Urinary bladder (tissue), 4 donors: ENCODE results near the gene GPR34. TPM values are rescaled to one million over a fixed set of nuclear protein-coding genes. Genes with fewer than 3 reads are reported as not detected.
"Not testable (repeated sequence)": the region's sequence is repeated elsewhere in the genome, so short reads cannot be mapped to it uniquely, and the experiment has no call there.

ENCODE experiments used
- DNase-seq: peaks from one replicate; pipeline ENCODE4 v3.0.0-alpha.2; 2015; ENCODE audit errors: extremely low spot score
- H3K27ac ChIP-seq: one replicate; pipeline ENCODE4 v1.5.1; 2013; ENCODE audit warnings: low read depth, mild to moderate bottlenecking, moderate library complexity
- H3K36me3 ChIP-seq: one replicate; pipeline ENCODE4 v1.6.1; 2013; ENCODE audit warnings: mild to moderate bottlenecking, moderate library complexity; ENCODE audit not compliant: insufficient read depth
- H3K4me1 ChIP-seq: one replicate; pipeline ENCODE4 v1.6.1; 2013; ENCODE audit warnings: mild to moderate bottlenecking, moderate library complexity; ENCODE audit not compliant: insufficient read depth
- H3K4me3 ChIP-seq: one replicate; pipeline ENCODE4 v1.5.1; 2013; ENCODE audit warnings: low read depth, low read length
- WGBS: extraction: QIAGEN DNeasy Blood & Tissue Kit; methylation state at CpG from one replicate; pipeline ENCODE4 v1.1.7; 2013; 5-methylcytosine and 5-hydroxymethylcytosine counted together
- polyA plus RNA-seq: library from polyadenylated mRNA; stranded (reverse); fragments of 200-250 nt; gene quantifications from one replicate; pipeline ENCODE4 v1.2.3, GENCODE V29; 2013
- total RNA-seq: library from RNA; depleted of rRNA; stranded (reverse); fragments of >200 nt; gene quantifications from one replicate; pipeline ENCODE4 v1.2.3, GENCODE V29; 2014
- donor health status: healthy with polysubstance abuse.
- donor health status: healthy.

GPR34 gene, protein sequence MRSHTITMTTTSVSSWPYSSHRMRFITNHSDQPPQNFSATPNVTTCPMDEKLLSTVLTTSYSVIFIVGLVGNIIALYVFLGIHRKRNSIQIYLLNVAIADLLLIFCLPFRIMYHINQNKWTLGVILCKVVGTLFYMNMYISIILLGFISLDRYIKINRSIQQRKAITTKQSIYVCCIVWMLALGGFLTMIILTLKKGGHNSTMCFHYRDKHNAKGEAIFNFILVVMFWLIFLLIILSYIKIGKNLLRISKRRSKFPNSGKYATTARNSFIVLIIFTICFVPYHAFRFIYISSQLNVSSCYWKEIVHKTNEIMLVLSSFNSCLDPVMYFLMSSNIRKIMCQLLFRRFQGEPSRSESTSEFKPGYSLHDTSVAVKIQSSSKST
- total RNA-seq (27.5 TPM), polyA plus RNA-seq (7.7 TPM)

- WGBS: 70% methylated on average over 8 of the region's 8 CpGs
Observed at GRCh38 chrX:41688835-41689234, at the start of gene GPR34. TSS of gene GPR34 (plus strand) at chrX:41688973. CDS start at chrX:41695634, 6,661 bp downstream.

DNA sequence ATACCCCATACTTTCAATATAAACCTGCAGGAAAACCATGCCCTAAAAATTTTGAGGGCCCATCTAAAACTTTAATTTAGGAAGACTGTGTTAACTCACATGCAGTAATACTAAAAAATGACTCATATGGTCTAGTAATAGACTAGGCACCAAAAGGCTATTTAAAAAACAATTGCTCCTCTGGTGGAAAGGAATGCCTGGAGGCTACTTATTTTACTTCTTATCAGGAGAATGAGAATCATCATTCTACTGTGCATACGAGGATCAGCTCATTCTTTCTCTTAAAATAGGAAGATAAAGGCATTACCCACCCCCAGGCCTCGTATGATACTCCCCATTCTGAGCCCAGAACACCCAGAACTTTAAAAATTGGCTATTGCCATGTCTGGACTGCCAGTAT, 42.6 kb upstream of the GPR34 start:
- H3K27ac ChIP-seq, H3K36me3 ChIP-seq, DNase-seq, H3K4me3 ChIP-seq, H3K4me1 ChIP-seq: not testable (repeated sequence)
- WGBS: 85% methylated on average over 2 of the region's 2 CpGs

More at GRCh38 chrX:41688835-41689234, at the start of gene GPR34:
- Histone ChIP-seq H3K4me1 (no peaks in the 10 kb centered on the region), H3K36me3 (no peaks in the 10 kb centered on the region), H3K27ac (no peak within 1 kb of the TSS), H3K4me3 (no peak within 1 kb of the TSS)
- no peak for DNase-seq

DNA sequence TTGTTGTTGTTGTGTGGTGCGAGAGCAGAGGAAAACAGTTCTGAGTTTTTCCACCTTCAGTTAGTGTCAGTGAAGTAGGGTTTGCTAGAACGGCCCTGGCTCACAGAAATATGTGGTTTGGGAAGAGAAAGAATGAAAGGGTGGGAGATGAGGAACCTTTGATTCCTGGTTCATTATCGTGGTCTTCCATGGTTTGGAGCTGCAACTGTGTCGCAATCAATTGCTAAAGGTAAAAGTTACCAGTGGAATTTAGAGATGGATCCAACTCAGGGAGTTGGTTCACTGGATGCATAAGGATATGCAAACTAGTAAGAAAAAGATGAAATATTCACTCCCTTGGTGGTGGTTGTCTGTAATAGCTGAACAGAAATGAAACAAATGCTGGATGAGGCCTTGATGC, 35.6 kb upstream of the GPR34 start:
- Histone ChIP-seq H3K36me3 (no peaks in the 10 kb centered on the region), H3K27ac (no peak overlapping the region), H3K4me1 (no peaks in the 10 kb centered on the region), H3K4me3 (no peak overlapping the region)
- no peak for DNase-seq
- WGBS: 97% methylated on average over 4 of the region's 4 CpGs

DNA sequence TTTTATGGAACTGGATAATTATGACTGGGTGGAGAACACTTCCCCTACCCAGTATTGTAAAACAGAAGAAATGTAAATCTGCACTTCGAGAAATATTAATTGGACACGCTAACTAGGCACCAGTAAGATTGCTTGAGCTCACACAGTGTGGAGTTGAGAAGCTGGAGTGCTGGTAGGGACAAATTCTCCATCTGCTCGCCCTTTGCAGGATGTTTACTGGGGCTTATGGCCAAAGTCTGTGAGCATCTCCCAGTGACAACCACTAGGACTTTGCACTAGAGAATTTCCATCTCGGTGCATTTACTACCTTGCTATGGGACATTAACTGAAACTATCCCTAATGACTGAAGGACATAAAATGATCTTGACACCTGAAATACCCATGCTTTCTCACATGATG, 33.7 kb upstream of the GPR34 start:
- no peak overlapping the region for H3K27ac ChIP-seq
- no peak overlapping the region for H3K4me3 ChIP-seq
- DNase-seq: no peak

DNA sequence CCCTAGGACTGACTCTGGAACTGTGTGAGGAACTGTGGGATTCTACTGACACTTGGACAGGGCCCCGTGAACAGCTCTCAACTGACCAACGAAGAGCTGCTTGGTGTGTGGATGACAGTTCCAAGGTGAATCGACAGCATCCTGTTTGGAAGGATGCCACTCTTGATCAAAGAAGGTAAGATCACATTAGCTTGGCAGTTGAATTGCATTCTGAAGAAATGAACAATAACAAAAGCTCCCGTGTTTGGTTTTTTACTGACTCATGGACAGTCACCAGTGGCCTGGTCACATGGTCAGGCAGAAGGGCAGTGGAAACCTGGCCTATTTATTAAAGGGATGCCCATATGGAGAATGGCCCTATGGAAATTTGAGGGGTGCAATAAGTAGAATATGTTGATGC, 33.1 kb upstream of the GPR34 start:
- Histone ChIP-seq H3K4me3 (no peak overlapping the region), H3K4me1 (no peaks in the 10 kb centered on the region), H3K27ac (no peak overlapping the region), H3K36me3 (no peaks in the 10 kb centered on the region)
- WGBS: 82% methylated on average over 4 of the region's 4 CpGs
- DNase-seq: no peak

More for the DNA sequence above, 33.7 kb upstream of the GPR34 start:
- no peaks in the 10 kb centered on the region for H3K36me3 ChIP-seq
- no peaks in the 10 kb centered on the region for H3K4me1 ChIP-seq
- WGBS: 92% methylated on average over 4 of the region's 4 CpGs

DNA sequence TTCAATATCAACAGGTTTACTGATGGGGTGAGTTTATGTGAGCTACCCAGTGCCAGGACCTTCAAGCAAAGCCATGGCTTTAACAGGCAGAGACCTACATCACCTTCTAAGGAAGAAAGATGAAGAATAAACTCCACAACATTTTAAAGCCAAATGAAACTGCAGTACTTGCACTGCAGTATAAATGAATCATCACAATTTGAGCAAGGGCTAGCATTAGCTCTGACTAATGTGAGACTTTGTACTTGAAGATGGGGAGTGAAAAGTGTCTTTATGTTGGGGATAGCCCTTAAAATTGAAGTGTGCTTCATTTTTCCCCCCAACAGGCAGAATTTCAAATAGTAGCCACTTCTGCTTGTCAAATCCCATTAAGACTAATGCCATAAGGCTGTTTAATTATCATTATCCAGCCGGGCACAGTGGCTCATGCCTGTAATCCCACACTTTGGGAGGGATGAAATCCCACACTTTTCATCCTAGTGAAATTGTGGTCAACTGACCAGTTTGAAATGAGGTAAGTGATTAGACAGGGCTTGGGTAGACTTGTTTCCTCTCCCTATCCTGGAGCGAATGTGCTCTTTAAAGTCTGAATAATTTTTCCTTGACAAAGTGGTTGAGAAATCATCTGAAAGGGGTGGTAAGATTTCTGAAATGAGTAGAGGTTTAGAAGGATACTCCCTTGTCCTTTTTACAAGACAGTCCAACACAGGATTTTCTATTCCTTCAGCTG, 27.2 kb upstream of the GPR34 start:
- Histone ChIP-seq H3K4me3 (no peak overlapping the region), H3K4me1 (no peaks in the 10 kb centered on the region), H3K36me3 (no peaks in the 10 kb centered on the region), H3K27ac (no peak overlapping the region)
- no peak for DNase-seq
- 60% methylated on average over 2 of the region's 2 CpGs for WGBS

- no peak for DNase-seq
- no peaks in the 10 kb centered on the region for H3K4me1 ChIP-seq
- 94% methylated on average over 2 of the region's 2 CpGs for WGBS
- no peaks in the 10 kb centered on the region for H3K36me3 ChIP-seq
- no peak overlapping the region for H3K4me3 ChIP-seq
- no peak overlapping the region for H3K27ac ChIP-seq
Observed at GRCh38 chrX:41664375-41664901, 24.3 kb upstream of the GPR34 start.

- DNase-seq: no peak
- Histone ChIP-seq H3K36me3 (no peaks in the 10 kb centered on the region), H3K4me1 (no peaks in the 10 kb centered on the region), H3K27ac (no peak overlapping the region), H3K4me3 (no peak overlapping the region)
Observed at GRCh38 chrX:41664908-41665307, 23.9 kb upstream of the GPR34 start.

DNA sequence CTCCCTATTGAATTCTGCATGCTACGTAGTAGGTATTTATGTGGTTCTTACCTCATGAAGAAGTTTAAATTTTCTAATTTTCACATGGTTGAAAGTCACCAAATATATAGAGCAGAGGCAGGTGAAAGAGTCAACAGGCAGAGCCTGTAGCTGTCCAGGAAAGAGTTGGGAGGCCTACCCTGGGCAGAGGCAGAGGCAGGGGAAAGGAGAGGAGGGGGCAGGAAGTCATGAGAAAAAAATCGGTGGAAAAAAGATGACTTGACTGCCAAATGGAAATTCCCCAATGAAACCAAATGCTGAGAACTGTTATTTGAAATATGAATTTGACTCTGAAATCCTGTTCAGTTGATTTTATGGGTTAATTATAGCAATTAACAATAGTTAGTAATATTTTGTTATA, 23.1 kb upstream of the GPR34 start:
- H3K4me1 ChIP-seq: no peaks in the 10 kb centered on the region
- 73% methylated on average over 2 of the region's 2 CpGs for WGBS
- DNase-seq: no peak
- H3K36me3 ChIP-seq: no peaks in the 10 kb centered on the region
- no peak overlapping the region for H3K27ac ChIP-seq
- no peak overlapping the region for H3K4me3 ChIP-seq

DNA sequence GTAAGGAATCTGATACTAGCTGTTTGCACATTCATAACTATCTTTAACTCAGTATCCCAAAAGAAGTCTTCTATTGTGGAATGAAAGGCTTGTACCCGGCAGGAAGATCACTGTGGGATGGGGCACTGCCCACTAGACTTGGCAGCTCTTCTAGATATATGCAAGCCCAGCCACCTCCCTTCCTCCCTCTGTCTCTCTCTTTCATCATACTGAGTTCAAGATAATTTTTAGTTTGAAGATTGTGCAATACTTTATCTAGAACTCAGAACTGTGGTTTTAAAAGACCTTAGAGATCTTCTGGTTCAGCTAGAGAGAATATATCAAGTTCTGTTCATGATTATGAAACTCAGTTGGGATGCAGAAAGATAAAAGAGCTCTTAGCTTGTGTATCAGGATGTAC, 22.5 kb upstream of the GPR34 start:
- WGBS: 38% methylated on average over 1 of the region's 1 CpG
- Histone ChIP-seq H3K27ac (no peak overlapping the region), H3K36me3 (no peaks in the 10 kb centered on the region), H3K4me1 (no peaks in the 10 kb centered on the region), H3K4me3 (no peak overlapping the region)
- no peak for DNase-seq

DNA sequence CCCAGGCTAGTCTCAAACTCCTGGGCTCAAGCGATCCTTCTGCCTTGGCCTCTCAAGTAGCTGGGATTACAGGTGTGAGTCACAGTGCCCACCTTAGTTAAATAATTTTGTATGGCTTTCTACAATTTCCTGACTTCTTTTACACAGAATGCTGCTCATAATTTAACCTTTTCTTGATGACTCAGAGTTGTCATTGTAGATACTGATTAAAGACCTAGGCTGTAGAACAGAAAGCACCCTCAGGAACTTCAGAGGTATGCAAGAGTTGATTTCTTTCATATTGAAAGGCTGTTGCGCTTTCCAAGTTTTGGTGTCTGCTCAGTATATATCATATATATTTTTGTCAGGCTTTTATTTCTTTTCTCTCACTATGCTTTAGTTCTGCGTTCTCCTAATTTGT, 21.1 kb upstream of the GPR34 start:
- 98% methylated on average over 3 of the region's 3 CpGs for WGBS
- H3K4me3 ChIP-seq: no peak overlapping the region
- H3K27ac ChIP-seq: no peak overlapping the region
- no peaks in the 10 kb centered on the region for H3K36me3 ChIP-seq
- no peak for DNase-seq
- H3K4me1 ChIP-seq: no peaks in the 10 kb centered on the region

- Histone ChIP-seq H3K27ac (no peak overlapping the region), H3K4me3 (no peak overlapping the region), H3K36me3 (no peaks in the 10 kb centered on the region), H3K4me1 (no peaks in the 10 kb centered on the region)
- DNase-seq: no peak
Observed at GRCh38 chrX:41670112-41670511, 18.7 kb upstream of the GPR34 start.

DNA sequence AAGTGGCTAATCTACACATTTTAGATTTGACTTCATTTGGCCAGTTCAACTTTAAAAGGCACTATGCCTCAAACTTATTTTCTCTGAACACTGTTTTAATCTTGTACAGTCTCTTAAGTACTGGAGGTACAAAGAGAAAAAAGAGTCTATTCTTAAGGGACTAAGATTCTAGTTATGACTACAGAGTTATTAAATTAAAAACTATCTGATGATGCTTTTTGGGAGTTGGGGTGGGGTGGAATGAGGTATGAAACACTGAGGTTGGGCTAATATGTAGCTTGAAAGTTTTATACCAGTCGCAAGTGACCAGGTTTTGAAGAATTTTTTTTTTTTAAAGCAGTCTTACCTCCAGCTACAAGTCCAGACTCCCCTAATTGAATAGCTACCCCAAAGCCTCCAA, 17.7 kb upstream of the GPR34 start:
- Histone ChIP-seq H3K4me3 (no peak overlapping the region), H3K4me1 (no peaks in the 10 kb centered on the region), H3K36me3 (no peaks in the 10 kb centered on the region), H3K27ac (no peak overlapping the region)
- DNase-seq: no peak
- 96% methylated on average over 1 of the region's 1 CpG for WGBS

DNA sequence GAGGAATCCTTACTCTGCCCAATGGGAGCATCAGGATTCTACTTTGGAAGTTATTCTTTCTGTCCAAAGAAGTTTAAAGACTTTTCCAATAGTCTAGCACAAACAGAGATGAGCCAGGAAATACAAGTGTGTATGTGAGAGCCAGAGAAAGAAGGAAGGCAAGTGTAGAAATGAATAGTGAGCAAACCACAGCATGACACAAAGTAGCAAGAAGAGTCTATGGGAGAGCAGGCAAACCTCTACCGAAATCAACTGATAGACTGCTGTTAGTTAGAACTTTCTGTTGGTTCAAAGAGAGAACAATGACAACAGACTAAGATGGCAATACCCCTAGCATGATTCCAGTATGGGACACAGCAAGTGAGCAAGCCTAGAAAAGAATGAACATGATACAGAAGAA, 16.1 kb upstream of the GPR34 start:
- Histone ChIP-seq H3K4me1 (no peaks in the 10 kb centered on the region), H3K4me3 (no peak overlapping the region), H3K27ac (no peak overlapping the region), H3K36me3 (no peaks in the 10 kb centered on the region)
- DNase-seq: no peak
- 97% methylated on average over 1 of the region's 1 CpG for WGBS
